GM03348 (cell line): ENCODE measurements around the gene NPR1.
"Not testable (repeated sequence)": the region's sequence is repeated elsewhere in the genome, so short reads cannot be mapped to it uniquely, and the experiment has no call there.

Source experiments
- DNase-seq: peaks from one replicate; pipeline ENCODE4 v3.0.0; 2012; ENCODE audit warnings: low spot score

Gene NPR1

DNA sequence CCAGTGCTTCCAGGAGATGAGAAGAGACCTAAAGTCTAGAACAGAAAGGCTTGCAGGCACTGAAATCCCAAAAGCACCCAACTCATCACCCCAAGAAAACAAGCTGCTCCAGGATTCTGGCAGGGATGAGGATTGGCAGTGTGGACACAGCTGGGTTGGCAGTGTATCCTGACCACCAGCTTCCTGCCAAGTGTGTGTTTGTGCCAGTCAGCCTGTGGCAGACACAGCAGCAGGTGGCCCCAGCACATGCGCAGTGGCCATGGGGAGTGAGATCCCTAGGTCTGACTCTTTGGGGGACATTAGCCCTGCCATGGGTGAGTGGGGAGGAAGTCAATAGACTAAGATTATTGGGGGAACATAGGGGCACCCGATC, 28.6 kb upstream of the NPR1 start:
- DNase-seq = no peak

- no peak for DNase-seq
These were observed 26.7 kb upstream of the NPR1 start for GRCh38 chr1:153651771-153652170.

- peak; percentile 44 for DNase-seq
These were observed 25.5 kb upstream of the NPR1 start for GRCh38 chr1:153652805-153653500.

- DNase-seq = no peak
These were observed 23.2 kb upstream of the NPR1 start for GRCh38 chr1:153655333-153655732.

GRCh38 chr1:153658400-153659174, 19.9 kb upstream of the NPR1 start, which contains the start of gene SNAPIN:
Gene SNAPIN, plus strand, starts transcription at chr1:153658703. Its CDS starts 41 bp downstream, at chr1:153658744.
- peak; percentile 95 for DNase-seq

GRCh38 chr1:153659175-153659534, 19.3 kb upstream of the NPR1 start:
- no peak for DNase-seq

DNA sequence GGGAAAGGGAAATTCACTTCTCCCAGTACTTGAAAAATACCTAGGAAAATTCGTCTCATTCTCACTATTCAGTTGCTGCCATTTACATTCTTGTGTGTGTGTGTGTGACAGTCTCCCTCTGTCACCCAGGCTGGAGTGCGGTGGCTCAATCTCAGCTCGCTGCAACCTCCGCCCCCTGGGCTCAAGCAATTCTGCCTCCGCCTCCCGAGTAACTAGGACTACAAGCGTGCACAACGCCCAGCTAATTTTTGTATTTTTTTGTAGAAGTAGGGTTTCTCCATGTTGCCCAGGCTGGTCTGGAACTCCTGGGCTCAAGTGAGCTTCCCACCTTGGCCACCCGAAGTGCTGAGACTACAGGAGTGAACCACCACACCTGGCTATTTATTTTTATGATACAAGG, 18.8 kb upstream of the NPR1 start:
- DNase-seq = no peak

DNA sequence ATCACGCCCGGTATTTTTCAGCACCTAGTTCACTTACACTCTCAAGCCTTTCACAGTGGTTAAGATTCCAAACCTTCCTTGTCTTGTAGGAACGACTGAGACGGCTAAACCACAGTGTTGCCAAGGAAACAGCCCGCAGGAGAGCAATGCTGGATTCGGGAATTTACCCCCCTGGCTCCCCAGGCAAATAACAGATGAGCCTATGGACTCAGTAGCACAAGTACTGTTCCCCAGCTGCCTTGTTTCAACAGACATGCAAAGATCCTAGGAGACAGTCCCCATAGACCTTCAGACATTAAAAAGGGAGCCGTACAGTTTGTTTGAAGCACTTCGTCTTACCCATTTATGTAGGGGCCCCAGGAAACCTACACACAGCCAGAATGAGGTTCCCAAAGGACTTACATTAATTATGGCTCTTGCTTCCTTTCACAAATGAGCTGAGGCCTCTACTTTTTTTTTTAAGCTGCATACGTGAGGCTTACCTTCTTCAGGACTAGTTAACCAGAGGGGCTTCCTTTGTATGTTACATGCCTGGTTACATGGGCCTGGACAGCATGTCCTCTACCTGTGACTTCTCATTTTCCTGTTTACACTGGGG, 17.3 kb upstream of the NPR1 start:
- no peak for DNase-seq

DNA sequence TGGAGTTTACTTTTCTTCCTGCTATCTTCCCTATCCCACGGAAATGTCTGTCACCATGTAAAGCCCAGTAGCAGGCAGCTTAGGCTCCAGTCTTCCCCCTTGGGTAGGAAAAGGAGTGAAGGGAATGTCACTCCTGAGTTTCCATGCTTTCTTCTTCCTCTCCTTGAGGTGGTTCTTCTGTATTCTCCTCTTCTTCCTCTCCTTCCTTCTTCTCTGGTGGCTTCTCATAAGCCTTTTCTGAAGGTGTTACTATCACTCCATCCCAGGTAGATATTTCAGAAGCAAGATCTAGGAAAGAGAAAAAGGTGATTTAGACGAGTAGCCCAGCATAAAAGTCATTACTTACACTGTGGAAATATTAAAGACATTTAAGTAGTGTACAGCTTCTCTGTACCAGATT, 16.2 kb upstream of the NPR1 start:
- no peak for DNase-seq

- no peak for DNase-seq
These were observed 15.3 kb upstream of the NPR1 start for GRCh38 chr1:153663211-153663610.

- DNase-seq = no peak
These were observed 11.0 kb upstream of the NPR1 start for GRCh38 chr1:153667439-153667838.

GRCh38 chr1:153668672-153669071, 9.8 kb upstream of the NPR1 start:
- not testable (repeated sequence) for DNase-seq

DNA sequence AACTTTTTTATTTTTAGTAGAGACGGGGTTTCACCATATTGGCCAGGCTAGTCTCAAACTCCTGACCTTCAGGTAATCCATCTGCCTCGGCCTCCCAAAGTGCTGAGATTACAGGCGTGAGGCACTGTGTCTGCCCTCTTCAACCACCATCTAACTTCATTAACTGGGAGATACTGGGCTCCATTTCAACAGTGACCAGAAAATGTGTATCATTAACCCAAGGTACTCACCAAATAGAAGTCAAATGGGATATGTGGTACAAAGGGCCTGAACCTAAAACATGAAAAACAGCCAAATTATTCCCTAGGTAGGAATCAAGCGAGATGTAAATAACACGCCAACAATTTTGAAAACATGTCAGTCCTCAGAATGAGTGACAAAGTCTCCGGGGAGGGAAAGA, 8.9 kb upstream of the NPR1 start:
- DNase-seq = no peak

DNA sequence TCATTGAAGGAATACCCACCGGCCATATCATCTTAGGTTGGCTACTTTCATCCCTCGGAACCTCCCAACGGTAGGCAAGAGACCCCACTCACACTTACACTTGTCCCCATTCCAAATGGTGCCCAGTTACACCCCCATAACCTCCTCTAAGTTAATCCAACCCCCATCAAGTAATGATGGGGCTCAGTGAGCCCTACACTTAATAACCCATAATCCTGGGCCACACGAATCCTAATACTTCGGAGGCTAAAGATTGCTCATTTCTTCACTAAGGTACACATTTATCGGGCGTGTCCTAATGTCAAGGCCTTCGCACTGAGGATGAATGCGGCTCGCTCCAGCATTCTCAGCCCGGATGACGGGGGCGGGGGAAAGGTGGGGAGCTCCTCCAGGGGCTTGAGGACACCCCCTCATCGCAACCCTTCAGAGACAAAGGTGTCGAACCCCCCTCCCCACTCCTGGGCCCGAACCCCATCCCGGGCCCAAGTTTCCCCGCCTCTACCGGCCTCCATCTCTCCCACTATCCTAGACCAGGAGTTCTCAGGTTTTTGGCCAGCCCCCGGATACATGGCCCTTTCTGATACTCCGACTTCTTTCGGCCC, 8.1 kb upstream of the NPR1 start:
- DNase-seq = no peak

DNA sequence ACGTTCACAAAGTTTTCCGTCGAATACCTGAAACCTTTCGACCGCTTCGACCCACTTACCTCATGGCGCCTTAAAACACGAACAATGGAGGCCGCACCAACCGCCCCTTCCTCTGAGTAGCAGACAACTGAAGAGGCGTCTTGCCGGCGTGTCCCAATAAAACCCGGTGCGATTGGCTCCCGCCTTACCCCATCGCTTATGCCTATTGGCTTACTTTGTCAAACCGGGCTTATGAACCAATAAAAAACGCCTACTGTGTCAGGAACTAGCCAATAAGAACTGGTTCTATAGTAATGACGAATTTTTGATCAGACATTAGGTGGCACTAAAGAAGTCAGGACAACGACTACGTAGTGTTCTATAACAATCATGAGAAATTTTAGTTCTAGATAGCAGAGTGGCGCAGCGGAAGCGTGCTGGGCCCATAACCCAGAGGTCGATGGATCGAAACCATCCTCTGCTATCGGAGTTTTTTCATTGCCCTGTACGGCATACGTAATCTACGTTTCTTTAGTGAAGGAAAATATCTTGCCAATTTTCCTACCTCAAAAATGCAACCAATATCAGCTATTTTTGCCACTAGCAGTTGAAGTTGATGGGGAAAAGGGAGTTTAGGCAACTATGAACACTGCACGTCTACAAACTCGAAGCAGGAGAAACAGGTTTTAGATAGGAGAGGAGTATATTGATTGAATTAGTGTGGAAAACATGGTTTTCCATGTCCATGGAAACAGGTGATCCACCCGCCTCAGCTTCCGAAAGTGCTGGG, 7.4 kb upstream of the NPR1 start, which contains the start of gene ILF2:
Gene ILF2 (minus strand): TSS at position 135 of the 769 bp plus-strand sequence. CDS start 71 bp downstream, at position 64.
- peak; percentile 98 for DNase-seq

GRCh38 chr1:153671628-153672353, 6.7 kb upstream of the NPR1 start:
- DNase-seq = peak; percentile 24

DNA sequence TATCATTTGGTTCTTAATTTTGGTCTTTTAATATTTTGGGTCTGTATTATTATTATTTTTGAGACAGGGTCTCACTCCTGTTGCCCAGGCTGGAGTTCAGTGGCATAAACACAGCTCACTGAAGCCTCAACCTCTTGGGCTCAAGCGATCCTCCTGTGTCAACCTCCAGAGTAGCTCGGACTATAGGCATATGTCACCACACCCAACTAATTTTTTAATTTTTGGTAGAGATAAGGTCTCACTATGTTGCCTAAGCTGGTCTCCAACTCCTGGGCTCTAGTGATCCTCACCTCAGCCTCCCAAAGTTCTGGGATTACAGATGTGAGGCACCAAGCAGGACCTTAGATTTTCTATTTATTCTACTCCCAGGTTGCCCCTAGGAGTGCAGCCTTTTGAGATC, 5.0 kb upstream of the NPR1 start:
- no peak for DNase-seq

- DNase-seq = peak; percentile 77
These were observed 570 bp upstream of the NPR1 start for GRCh38 chr1:153677718-153678518.

GRCh38 chr1:153679337-153680119, 1.0 kb downstream of the NPR1 start:
- DNase-seq = no peak

GRCh38 chr1:153680120-153680403, 1.6 kb downstream of the NPR1 start:
- no peak for DNase-seq
